ENCODE data around the gene KIAA0232.
"Not testable (repeated sequence)": the region's sequence is repeated elsewhere in the genome, so short reads cannot be mapped to it uniquely, and the experiment has no call there.

Gene KIAA0232

DNA sequence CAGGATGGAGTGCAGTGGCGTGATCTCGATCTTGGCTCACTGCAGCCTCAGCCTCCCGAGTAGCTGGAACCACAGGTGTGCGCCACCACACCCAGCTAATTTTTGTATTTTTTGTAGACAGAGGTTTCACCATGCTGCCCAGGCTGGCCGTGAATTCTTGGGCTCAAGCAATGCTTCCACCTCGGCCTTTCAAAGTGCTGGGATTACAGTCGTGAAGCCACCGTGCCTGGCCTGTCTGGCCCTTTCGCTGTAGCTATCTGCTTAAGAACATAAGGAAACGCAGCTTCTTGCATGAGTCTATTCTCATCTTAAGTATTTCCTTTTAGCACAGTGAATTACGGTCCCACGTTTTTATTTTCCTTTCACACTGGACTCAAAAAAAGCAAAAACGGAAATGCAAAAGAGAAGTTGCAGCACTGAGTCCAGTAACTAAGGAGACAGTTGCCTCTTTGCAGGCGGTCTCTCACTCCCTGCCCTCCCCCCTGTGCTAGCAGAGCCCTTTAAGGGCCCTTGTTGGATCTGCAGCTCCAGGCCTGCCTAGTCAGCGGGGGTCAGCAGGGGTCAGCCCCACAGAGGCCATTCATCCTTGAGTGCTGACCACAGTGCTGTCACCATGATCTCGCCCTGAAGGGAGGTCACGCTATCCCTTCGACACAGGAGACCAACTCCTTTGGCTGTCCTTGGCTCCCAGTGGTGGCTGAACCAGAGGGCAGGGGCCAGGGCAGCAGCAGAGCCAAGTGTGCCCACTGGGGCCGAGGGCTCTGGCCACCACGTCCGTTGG lies 105.3 kb downstream of the KIAA0232 start:
- DNase-seq: no peak

DNA sequence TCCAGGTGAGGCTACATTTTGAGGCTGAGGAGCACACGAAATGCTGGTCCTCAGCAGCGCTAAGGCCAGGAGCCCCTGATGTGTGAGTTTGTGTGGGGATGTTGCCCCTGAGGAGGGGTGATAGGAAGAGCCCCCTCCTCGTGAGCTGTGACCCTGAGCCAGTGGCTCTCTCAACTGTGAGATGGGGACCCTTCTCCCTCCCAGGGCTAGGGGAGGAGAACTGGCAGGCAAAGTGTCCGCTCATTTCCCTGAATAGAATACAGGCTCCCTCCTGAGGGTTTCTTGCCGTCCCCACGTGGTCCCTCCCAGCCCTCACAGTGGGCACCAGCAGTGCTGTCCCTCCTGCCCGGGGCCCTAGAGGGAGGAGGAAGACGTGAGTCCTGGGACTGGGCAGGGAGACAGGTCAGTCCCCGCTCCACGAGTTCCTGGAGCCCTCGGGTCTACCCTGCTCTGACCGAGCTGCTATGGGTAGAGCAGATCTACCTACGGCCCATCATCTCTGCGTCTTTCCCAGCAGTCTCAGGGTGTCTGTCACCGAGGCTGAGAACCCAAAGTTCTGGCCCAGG lies 106.1 kb downstream of the KIAA0232 start:
- no peak for DNase-seq

DNA sequence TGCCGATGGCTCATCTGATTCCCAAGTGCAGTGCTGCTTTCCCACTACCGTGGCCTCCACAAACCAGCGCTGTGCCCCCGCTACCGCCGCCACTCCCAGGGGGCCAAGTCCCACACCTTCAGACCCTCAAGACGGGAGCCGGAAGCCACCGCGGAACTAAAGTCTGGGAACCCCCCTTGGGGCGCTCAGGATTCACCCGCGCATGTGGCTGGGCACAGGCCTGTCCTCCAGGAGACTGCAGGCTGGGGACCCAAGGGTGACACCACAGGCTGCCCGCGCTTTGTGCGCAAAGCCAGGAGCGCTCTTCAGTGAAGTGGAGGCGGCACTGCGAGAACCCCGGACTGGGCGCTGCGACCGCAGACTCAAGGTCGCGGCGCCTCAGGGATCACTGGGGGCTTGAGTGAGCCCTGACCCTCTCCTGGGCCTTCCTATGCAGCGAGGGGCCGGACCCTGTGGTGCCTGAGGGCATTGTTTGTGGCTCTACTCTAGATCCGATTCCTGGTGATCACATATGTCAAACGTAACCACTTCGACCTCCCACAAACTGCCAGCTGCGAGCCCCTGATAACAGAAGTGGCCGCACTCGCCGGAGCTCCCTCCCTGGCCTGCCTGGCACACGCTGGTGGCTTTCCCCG lies 106.7 kb downstream of the KIAA0232 start:
- no peak for DNase-seq

DNA sequence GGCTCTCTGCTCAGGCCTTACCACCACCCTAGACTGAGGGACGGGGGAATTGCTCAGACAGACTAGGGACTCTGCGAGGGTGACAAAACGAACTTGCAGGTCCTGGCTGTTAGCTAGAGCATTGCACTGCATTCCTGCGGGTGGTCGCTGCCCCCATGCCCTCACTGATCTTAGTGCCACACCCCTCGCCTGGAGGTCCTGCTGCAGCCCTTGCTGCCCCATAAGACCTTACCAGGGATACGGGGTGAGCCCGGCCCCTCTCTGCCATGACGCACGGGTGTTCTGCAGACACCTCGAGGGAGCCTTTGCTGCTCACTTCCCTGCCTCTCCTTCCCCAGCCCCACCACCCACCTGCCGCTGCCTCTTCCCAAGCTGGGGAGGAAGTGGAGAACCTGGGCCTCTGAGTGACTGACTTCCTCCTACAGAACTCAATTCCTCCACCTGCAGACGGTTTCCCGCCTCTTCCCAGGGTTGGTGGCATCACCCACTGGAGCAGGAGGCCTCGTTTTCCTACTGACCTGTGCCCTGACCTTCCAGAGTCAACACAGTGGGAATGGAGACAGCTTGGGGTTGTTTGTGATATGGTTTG lies 107.3 kb downstream of the KIAA0232 start:
- DNase-seq: no peak

DNA sequence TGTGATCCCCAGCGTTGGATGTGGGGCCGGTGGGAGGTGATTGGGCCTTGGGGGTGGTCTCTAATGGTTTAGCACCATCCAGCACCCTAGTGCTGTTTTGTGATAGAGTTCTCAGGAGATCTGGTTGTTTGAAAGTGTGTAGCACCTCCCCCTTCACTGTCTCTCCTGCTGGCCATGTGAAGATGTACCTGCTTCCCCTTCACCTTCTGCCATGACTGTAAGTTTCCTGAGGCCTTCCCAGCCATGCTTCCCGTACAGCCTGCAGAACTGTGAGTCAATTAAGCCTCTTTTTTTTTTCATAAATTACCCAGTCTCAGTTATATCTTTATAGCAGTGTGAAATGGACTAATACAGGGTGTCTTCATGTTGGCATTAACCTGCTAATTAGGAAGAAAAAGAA lies 107.8 kb downstream of the KIAA0232 start:
- no peak for DNase-seq

DNA sequence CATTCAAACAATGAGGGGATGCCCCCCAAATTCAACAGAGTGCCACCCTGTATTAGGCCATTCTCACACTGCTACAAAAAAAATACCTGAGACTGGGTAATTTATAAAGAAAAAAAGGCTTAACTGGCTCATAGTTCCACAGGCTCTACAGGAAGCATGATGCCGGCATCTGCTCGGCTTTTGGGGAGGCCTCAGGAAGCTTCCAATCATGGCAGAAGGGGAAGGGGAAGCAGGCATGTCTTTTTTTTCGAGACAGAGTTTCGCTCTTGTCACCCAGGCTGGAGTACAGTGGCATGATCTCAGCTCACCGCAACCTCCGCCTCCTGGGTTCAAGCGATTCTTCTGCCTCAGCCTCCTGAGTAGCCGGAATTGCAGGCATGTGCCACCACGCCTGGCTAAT lies 108.4 kb downstream of the KIAA0232 start:
- not testable (repeated sequence) for DNase-seq

DNA sequence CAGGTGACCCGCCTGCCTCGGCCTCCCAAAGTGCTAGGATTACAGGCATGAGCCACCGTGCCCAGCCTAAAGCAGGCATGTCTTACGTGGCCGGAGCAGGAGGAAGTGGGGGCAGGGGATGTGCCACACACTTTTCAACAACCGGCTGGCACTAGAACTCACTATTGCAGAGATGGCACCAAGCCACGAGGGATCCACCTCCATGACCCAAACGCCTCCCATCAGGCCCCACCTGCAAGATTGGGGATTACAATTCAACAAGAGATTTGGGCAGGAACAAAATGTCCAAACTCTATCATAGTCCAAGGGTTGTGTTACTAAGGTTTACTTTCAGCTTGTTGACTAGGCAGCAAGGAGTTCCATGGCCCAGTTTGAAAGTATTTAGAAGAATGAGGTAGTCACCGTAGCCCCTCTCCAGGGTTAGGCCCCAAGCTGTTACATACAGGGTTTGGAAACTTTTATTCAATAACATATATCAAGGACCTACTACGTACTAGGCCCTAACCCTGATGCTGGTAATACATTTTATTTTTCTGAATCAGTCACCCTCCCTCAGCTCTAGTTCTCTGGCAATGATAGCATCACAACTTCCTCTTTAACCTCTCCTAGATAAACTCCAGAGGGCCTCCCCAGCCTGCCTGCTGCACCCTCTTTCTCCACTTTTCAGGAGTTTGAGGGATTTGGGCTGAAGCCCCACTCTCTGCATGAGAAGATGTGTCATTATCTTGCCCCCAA lies 109.1 kb downstream of the KIAA0232 start:
- DNase-seq: no peak

DNA sequence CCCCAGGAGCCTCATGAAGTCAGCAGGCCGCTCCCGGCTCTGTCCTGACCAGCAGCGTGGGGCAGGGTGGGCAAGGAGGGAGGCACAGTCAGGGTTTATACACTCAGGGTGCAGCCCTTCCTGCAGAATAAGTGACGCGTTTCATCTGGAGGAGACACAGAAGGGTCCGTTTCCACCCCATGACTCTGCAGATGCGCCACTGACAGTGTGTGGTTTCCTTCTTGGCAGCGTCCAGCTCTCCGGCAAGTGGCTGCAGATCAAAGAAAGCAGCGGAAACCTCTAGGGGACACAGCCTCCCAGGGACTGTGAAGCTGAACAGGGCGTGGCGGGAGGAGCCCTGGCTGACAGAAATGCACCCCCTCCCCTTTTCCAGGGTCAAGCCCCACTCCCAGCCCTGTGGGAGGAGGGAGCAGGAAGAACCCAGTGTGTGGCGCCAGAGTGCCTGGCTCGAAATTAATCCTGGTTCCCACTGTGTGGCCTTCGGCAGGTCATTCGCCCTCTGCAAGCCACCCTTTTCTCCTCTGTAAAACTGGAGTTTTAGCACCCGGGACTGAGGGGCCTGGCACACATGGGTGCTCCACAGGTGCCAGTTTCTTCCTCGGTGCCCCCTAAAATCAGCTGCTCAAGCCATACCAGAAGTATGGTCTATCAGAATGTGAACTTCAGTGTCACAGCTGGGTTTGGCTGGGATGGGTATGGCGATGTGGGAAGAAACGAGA lies 109.8 kb downstream of the KIAA0232 start:
- DNase-seq: no peak

DNA sequence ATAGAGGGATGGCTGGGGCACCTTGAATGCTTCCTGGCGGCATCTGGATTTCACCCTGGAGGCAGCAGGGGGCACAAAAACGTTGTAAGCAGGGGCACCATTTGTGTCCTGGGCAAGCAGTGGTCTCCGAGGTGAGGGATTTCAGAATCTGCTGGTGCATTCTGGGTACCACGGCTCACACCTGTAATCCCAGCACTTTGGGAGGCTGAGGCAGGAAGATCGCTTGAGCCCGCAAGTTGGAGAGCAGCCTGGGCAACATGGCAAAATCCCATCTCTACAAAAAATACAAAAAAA lies 110.3 kb downstream of the KIAA0232 start:
- DNase-seq: no peak

DNA sequence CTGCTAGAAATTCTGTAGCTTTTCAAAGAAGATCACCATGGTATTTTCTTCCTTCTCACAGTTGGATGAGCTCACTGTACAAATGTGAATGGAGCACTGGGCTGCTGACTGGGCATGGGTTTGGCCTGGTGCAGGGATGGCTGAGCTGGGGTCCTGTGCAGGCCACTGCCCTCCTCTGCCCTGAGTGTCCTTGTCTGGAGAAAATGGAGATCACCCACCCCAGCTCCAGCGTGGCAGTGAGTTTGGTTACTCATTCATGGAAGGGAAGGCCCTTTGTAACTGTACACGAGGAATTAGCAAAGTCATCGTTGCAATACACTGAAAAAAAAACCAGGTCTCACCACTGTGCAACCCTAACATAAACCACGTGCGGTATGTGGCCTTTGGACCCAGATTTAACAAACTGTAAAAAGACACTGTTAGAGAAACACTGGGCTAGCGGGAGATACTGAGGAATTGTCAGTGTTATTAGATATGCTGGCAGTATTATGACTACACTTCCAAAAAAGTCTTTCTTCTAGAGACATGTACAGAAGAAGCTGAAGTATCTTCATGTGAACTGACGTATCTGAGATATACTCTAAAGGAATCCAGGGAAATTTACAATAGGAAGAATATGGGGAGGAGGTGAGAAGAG lies 111.0 kb downstream of the KIAA0232 start:
- DNase-seq: no peak

DNA sequence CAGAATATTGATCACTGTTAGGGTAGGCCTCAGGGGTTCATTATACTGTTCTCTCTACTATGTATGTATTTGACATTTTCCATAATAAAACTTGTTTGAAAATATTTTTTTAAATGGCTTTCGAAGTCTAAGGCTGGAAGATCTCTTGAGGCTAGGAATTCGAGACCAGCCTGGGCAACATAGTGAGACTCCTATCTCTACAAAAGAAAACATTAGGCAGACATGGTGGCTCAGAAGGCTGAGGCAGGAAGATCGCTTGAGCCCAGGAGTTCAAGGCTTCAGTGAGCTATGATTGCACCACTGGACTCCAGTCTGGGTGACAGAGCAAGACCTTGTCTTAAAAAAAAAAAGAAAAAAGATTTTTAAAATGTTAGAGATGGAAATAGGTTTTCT lies 111.6 kb downstream of the KIAA0232 start:
- DNase-seq: no peak

DNA sequence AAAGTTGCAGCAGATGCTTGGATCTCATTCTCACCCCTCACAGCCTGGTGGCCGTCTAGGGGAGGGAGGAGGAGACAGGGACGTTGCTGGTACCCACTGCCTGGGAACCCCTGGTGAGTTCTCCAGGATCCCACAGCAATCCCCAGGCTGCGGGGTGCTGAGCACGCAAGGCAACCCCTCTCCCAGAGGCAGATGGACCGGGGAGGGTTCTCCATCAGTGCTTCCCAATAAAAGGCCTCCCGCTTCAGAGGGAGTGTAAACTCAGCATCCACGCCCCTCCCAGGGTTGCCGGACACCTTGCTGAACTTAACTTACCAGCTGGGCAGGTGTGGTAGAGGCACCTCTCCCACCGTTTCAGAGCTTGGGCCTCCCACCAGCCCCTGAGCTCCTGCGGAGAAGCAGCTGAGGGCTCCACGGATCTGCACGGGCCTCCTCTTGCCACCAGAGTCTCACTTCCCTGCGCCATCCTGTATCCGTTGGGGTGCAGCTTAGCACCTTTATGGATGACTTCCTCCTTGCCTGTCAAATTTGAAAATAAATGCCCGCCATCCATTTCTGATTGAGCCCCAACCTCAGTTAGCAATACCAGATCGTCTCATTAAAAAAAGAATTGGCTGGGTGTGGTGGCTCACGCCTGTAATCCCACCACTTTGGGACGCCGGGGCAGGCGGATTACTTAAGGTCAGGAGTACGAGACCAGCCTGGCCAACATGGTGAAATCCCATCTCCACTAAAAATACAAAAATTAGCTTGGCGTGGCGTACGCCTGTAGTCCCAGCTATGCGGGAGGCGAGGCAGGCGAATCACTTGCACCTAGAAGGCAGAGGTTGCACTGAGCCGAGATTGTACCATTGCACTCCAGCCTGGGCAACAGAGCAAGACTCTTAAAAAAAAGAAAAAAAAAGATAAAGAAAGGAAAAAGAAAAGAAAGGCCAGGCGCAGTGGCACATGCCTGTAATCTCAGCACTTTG lies 112.3 kb downstream of the KIAA0232 start:
- no peak for DNase-seq

DNA sequence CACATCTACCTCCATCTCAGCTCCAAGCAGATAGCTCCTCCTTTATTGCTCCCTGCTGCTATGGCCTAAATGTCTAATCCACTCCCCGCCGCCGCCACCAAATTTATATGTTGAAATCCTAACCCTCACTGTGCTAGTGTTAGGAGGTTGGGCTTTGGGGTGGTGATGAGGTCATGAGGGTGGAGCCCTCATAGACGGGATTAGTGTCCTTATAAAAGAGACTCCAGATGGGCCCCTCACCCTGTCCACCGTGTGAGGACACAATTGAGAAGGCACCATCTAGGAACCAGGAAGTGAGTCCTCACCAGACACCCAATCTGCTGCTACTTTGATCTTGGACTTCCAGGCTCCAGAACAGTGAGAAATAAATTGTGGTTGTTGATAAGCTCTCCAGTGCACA lies 113.5 kb downstream of the KIAA0232 start:
- no peak for DNase-seq

DNA sequence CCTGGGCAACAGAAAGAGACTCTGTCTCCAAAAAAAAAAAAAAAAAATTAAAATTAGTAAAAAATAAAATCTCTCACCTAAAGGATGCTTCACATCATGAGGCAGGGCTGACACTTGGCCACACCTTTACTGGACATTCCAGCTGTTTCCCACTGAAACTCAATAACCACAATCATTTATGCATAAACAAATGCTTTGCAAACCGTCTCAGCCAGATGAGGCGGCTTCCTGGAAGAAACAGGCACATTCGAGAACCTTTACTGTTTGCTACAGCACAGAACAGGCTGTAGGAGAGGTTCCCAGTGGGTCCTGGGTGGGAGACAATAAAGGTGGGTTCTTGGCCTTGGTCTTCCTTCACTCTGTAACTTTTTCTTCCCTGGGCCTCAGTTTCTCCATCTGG lies 116.2 kb downstream of the KIAA0232 start:
- no peak for DNase-seq

DNA sequence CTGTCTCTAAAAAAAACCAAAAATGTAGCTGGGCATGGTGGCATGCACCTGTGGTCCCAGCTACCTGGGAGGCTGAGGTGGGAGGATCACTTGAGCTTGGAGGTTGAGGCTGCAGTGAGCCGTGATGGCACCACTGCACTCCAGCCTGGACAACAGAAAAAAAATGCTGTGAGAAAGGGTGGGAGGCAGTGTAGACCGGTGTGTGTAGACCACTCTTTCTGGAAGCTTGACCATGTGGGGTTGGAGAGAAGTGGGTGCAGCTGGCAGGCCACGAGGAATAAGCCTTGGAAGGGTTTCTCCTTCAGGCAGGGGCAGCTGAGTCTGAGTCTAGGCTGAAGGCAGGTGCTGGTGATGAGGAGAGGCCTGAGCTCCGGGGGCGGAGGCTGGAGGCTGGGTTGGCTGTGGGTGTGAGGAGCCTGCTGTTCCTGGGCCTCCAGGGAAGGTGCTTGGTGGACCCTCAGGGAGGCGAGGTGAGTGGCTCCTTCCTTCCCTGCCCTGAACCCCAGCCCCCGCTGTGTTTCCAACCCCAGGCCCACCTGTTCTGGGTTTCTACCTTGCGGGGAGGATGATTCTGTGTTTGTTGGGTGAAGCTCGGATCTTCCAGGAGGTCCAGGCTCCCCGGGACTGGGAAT lies 117.8 kb downstream of the KIAA0232 start:
- no peak for DNase-seq

DNA sequence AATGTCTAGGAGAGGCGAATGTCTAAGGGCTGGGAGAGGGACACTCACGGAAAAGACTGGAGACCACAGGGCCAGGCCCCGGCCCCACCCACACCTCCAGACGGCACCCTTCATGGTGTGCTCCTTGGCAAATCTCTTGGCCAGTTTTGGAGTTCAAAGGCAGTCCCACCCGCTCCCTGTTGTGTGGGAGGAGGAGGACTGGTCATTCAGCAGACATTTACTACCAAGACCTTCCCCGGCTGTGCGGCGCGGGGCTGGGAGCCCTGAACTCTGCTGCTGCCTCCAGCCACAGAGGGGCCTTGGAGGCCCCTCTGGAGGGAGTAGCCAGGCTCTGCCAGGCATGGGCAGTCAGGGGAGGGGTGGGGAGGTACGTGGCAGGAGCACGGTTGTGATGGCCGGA lies 118.4 kb downstream of the KIAA0232 start:
- DNase-seq: no peak

DNA sequence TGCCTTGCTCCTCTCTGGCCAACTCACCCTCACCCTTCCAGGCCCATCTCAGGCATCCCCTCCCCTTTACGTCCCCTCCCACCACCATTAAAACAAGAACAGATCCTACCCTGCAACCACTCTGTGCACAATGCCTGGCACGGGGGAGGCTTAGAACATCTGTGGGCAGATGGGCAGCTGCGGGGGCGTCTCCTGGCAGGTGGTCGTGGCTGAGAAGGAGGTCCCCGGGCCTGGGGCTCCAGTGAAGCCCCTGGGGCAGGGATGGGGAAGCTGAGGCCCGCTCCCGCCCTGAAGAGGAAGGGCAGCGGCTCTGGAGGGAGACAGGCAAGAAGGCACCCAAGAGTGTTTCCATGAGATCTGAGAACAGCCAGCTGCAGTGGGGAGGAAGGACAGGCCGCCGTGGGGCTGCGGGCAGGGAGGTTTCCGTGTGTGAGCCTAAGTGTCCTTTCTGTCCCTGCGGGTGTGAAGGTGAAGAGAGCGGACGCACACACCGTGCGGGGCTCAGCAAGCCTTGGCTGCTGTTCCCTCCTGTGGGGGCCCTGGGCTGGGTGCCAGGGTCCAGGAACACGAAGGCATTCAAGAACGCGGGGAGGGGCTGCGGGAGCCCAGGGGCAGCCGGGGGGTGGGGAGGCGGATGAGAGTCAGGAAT lies 119.3 kb downstream of the KIAA0232 start:
- no peak for DNase-seq

DNA sequence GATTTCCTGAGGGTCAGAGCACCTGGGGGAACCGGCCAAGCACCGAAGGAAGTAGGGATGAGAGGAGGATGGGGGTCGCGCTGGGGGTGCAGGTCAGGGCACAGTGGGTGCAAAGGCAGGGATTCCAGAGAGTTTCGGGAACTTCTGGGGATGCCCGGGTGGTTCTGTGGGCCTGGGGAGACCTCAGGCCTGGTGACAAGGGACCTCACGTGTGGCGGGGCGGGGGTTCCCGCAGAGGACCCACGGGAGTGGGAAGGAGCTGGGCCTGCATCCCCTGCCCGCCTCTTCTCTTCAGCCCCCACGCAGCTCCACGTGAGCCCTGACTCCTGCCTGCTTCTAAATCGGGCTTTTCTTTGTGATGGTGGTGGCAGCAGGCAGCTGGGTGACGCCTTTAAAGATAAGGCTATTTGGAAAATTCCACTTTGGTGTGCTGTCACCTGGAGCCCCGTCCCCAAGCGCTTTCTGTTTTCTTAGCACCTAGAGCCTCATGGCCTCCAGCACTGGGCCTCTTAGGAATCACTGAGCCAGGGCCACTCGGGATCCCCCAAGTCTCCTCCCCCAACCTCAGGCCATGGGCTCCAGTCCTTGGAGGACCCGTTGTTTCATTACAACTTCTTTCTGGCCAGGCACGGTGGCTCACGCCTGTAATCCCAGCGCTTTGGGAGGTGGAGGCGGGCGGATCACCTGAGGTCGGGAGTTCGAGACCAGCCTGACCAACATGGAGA lies 120.0 kb downstream of the KIAA0232 start:
- DNase-seq: no peak
